ENCODE measurements around the gene KRT3.

DNA sequence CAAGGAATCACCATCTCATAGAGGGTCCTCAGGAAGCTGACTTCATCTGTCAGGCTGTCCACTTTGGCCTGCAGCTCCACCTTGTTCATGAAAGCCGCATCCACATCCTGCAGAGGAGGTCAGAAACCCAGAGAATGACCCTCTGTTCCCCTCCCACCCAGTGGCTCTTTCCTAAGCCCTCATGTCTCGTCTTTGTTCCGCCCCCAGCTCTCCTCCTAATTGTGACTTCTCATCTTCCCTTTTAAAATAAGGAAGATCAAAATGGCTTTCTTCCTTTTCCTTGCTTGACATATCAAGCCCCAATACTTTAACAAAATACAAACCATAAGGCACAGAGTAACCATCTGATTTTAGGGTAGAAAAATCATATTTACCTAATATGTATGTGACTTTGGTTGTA, 23.1 kb downstream of the KRT3 start:
- TF ChIP-seq, protein P1, sequence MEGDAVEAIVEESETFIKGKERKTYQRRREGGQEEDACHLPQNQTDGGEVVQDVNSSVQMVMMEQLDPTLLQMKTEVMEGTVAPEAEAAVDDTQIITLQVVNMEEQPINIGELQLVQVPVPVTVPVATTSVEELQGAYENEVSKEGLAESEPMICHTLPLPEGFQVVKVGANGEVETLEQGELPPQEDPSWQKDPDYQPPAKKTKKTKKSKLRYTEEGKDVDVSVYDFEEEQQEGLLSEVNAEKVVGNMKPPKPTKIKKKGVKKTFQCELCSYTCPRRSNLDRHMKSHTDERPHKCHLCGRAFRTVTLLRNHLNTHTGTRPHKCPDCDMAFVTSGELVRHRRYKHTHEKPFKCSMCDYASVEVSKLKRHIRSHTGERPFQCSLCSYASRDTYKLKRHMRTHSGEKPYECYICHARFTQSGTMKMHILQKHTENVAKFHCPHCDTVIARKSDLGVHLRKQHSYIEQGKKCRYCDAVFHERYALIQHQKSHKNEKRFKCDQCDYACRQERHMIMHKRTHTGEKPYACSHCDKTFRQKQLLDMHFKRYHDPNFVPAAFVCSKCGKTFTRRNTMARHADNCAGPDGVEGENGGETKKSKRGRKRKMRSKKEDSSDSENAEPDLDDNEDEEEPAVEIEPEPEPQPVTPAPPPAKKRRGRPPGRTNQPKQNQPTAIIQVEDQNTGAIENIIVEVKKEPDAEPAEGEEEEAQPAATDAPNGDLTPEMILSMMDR (IDR thresholded peaks at IDR 0.05): no peak
- TF ChIP-seq POLR2A (IDR thresholded peaks at IDR 0.05): no peak

Measured in stomach (tissue), 4 donors.